ENCODE measurements around the gene SURF4. TPM values are rescaled to one million over a fixed set of nuclear protein-coding genes. Genes with fewer than 3 reads are reported as not detected.
"Not testable (repeated sequence)": the region's sequence is repeated elsewhere in the genome, so short reads cannot be mapped to it uniquely, and the experiment has no call there.

The SURF4 gene
- total and polyA plus RNA-seq, 10 donors: 21.9 to 115 (median 90.0) TPM

- TF ChIP-seq POLR2AphosphoS5 (IDR thresholded peaks at IDR 0.05) (no peak), CTCF (IDR thresholded peaks at IDR 0.05 in 8 of 11, conservative IDR thresholded peaks at IDR 0.05 in 3 of 11) (no peak), POLR2A (IDR thresholded peaks at IDR 0.05) (no peak)
- intact Hi-C loops (cut with DNase I; ENCODE audit: low total_unique reads): no loop called here
- peaks cover 0 to 15% (median 0%) of the 10 kb centered on the region in 6 donors for H3K4me1 ChIP-seq
- WGBS, 5 donors: 89 to 95% (median 94%) methylated on average over 3 of the region's 3 CpGs
- H3K4me3 ChIP-seq: no peak overlapping the region
- no peak overlapping the region for H3K27ac ChIP-seq
- H3K36me3 ChIP-seq: no peaks in the 10 kb centered on the region
- DNase-seq: no peak
- H3K9me3 ChIP-seq: no peaks in the 10 kb centered on the region
- peaks cover 0 to 41% (median 0%) of the 10 kb centered on the region in 7 donors for H3K27me3 ChIP-seq (replicated peaks in 1 of 7)
Observed at GRCh38 chr9:133393399-133393798, 17.5 kb upstream of the SURF4 start.

- 95 to 100% (median 97%) methylated on average over 3 of the region's 3 CpGs for WGBS, 5 donors
- Histone ChIP-seq H3K4me1 (peaks cover 0 to 15% (median 0%) of the 10 kb centered on the region in 6 donors), H3K27me3 (replicated peaks in 1 of 7) (peaks cover 0 to 41% (median 0%) of the 10 kb centered on the region in 7 donors)
- H3K4me3 ChIP-seq; H3K27ac ChIP-seq; DNase-seq; H3K9me3 ChIP-seq; H3K36me3 ChIP-seq; intact Hi-C loops (cut with DNase I; ENCODE audit: low total_unique reads): not testable (repeated sequence)
Observed at GRCh38 chr9:133392308-133392707, 16.4 kb upstream of the SURF4 start.

- Histone ChIP-seq H3K27me3 (replicated peaks in 1 of 7) (peaks cover 0 to 41% (median 0%) of the 10 kb centered on the region in 7 donors), H3K4me1 (peaks cover 0 to 21% (median 0%) of the 10 kb centered on the region in 6 donors)
- WGBS, 5 donors: 53 to 73% (median 64%) methylated on average over 2 to 3 of the region's 4 CpGs
- H3K36me3 ChIP-seq; H3K27ac ChIP-seq; intact Hi-C loops (cut with DNase I; ENCODE audit: low total_unique reads); H3K4me3 ChIP-seq; H3K9me3 ChIP-seq; DNase-seq: not testable (repeated sequence)
Observed at GRCh38 chr9:133391449-133391848, 15.6 kb upstream of the SURF4 start.

- Histone ChIP-seq H3K27ac (no peak overlapping the region), H3K9me3 (no peaks in the 10 kb centered on the region), H3K36me3 (no peaks in the 10 kb centered on the region), H3K27me3 (replicated peaks in 1 of 7) (peaks cover 0 to 41% (median 0%) of the 10 kb centered on the region in 7 donors), H3K4me3 (no peak overlapping the region), H3K4me1 (peaks cover 0 to 22% (median 0%) of the 10 kb centered on the region in 6 donors)
- no peak for DNase-seq
- intact Hi-C loops (cut with DNase I; ENCODE audit: low total_unique reads): no loop called here
- TF ChIP-seq CTCF (IDR thresholded peaks at IDR 0.05 in 8 of 11, conservative IDR thresholded peaks at IDR 0.05 in 3 of 11) (no peak), POLR2A (IDR thresholded peaks at IDR 0.05) (no peak), POLR2AphosphoS5 (IDR thresholded peaks at IDR 0.05) (no peak)
- 82 to 89% (median 83%) methylated on average over 7 of the region's 7 CpGs for WGBS, 5 donors
Observed at GRCh38 chr9:133390713-133391112, 14.9 kb upstream of the SURF4 start.

- no peaks in the 10 kb centered on the region for H3K36me3 ChIP-seq
- H3K4me1 ChIP-seq: peaks cover 0 to 10% (median 0%) of the 10 kb centered on the region in 6 donors
- intact Hi-C loops (cut with DNase I; ENCODE audit: low total_unique reads): no loop called here
- no peak for DNase-seq
- H3K4me3 ChIP-seq: no peak overlapping the region
- TF ChIP-seq POLR2AphosphoS5 (IDR thresholded peaks at IDR 0.05) (no peak), CTCF (IDR thresholded peaks at IDR 0.05 in 8 of 11, conservative IDR thresholded peaks at IDR 0.05 in 3 of 11) (no peak), POLR2A (IDR thresholded peaks at IDR 0.05) (no peak)
- no peaks in the 10 kb centered on the region for H3K9me3 ChIP-seq
- peaks cover 0 to 34% (median 0%) of the 10 kb centered on the region in 7 donors for H3K27me3 ChIP-seq (replicated peaks in 1 of 7)
- 80 to 92% (median 89%) methylated on average over 13 of the region's 13 CpGs for whole genome bisulfite sequencing, 5 donors
- no peak overlapping the region for H3K27ac ChIP-seq
Observed at GRCh38 chr9:133389562-133389961, 13.7 kb upstream of the SURF4 start.
